Osteocyte (in vitro differentiated cells): ENCODE measurements around the gene TMEM175. TPM values are rescaled to one million over a fixed set of nuclear protein-coding genes. Genes with fewer than 3 reads are reported as not detected.

Experiments
- DNase-seq: peaks from one replicate; pipeline ENCODE4 v3.0.0; 2021; ENCODE audit warnings: mixed read lengths; ENCODE audit not compliant: unreplicated experiment; ENCODE audit errors: extremely low spot score
- H3K27ac Mint-ChIP-seq: one replicate; pipeline ENCODE4 v1.8.0; 2021; ENCODE audit warnings: mild to moderate bottlenecking, mixed read lengths; ENCODE audit not compliant: unreplicated experiment
- H3K27me3 Mint-ChIP-seq: one replicate; pipeline ENCODE4 v1.8.0; 2021; ENCODE audit warnings: mixed read lengths; ENCODE audit not compliant: unreplicated experiment
- H3K36me3 Mint-ChIP-seq: one replicate; pipeline ENCODE4 v1.8.0; 2021; ENCODE audit warnings: mixed read lengths; ENCODE audit not compliant: unreplicated experiment
- H3K4me1 Mint-ChIP-seq: one replicate; pipeline ENCODE4 v1.8.0; 2021; ENCODE audit warnings: mixed read lengths; ENCODE audit not compliant: unreplicated experiment
- H3K4me3 Mint-ChIP-seq: one replicate; pipeline ENCODE4 v1.8.0; 2021; ENCODE audit warnings: mild to moderate bottlenecking, moderate library complexity, mixed read lengths; ENCODE audit not compliant: unreplicated experiment
- H3K9me3 Mint-ChIP-seq: one replicate; pipeline ENCODE4 v1.8.0; 2021; ENCODE audit warnings: mixed read lengths; ENCODE audit not compliant: unreplicated experiment
- CTCF ChIP-seq: fragments of 200-600 bp; sonication (generic); IDR thresholded peaks from 2 replicates; pipeline ENCODE4 v1.5.0; 2021; ENCODE audit warnings: antibody characterized with exemption, mild to moderate bottlenecking, moderate library complexity
- total RNA-seq: library from RNA; stranded (reverse); gene quantifications from 2 replicates; pipeline ENCODE4 v1.2.1, GENCODE V29; 2021

Gene TMEM175
- total RNA-seq, 1 donor from 2014 or later, result 39.7 TPM

- no peak overlapping the region for H3K27ac Mint-ChIP-seq
- H3K4me3 Mint-ChIP-seq, result no peak overlapping the region
- no peaks in the 10 kb centered on the region for H3K9me3 Mint-ChIP-seq
- no peaks in the 10 kb centered on the region for H3K27me3 Mint-ChIP-seq
- no peaks in the 10 kb centered on the region for H3K36me3 Mint-ChIP-seq
- no peak for DNase-seq
- TF ChIP-seq CTCF, result no peak
- H3K4me1 Mint-ChIP-seq, result peaks cover 5% of the 10 kb centered on the region
Measured at GRCh38 chr4:978957-979701, 46.9 kb downstream of the TMEM175 start.

- Mint-ChIP-seq H3K27me3 (no peaks in the 10 kb centered on the region), H3K4me3 (no peak overlapping the region), H3K4me1 (peaks cover 17% of the 10 kb centered on the region), H3K27ac (no peak overlapping the region), H3K9me3 (no peaks in the 10 kb centered on the region), H3K36me3 (no peaks in the 10 kb centered on the region)
- no peak for DNase-seq
- TF ChIP-seq CTCF, result no peak
Measured at GRCh38 chr4:982291-982690, 50.0 kb downstream of the TMEM175 start.

GRCh38 chr4:982814-983213 lies 50.6 kb downstream of the TMEM175 start:
- Mint-ChIP-seq H3K4me1 (peaks cover 21% of the 10 kb centered on the region), H3K4me3 (no peak overlapping the region), H3K9me3 (no peaks in the 10 kb centered on the region), H3K36me3 (no peaks in the 10 kb centered on the region), H3K27ac (no peak overlapping the region), H3K27me3 (no peaks in the 10 kb centered on the region)
- no peak for TF ChIP-seq CTCF
- no peak for DNase-seq

- H3K27me3 Mint-ChIP-seq, result no peaks in the 10 kb centered on the region
Measured at GRCh38 chr4:984336-985054, 52.2 kb downstream of the TMEM175 start.

More at GRCh38 chr4:984336-985054, 52.2 kb downstream of the TMEM175 start:
- DNase-seq, result no peak
- TF ChIP-seq CTCF, result no peak
- peaks cover 22% of the 10 kb centered on the region for H3K4me1 Mint-ChIP-seq
- H3K27ac Mint-ChIP-seq, result no peak overlapping the region
- no peaks in the 10 kb centered on the region for H3K9me3 Mint-ChIP-seq
- no peaks in the 10 kb centered on the region for H3K36me3 Mint-ChIP-seq
- H3K4me3 Mint-ChIP-seq, result no peak overlapping the region
